Effector CD4-positive, alpha-beta T cell (primary cell): ENCODE results near the gene TNNI3.

Source experiments
- DNase-seq: peaks from one replicate; pipeline ENCODE4 v3.0.0-alpha.2; 2020

Gene TNNI3

DNA sequence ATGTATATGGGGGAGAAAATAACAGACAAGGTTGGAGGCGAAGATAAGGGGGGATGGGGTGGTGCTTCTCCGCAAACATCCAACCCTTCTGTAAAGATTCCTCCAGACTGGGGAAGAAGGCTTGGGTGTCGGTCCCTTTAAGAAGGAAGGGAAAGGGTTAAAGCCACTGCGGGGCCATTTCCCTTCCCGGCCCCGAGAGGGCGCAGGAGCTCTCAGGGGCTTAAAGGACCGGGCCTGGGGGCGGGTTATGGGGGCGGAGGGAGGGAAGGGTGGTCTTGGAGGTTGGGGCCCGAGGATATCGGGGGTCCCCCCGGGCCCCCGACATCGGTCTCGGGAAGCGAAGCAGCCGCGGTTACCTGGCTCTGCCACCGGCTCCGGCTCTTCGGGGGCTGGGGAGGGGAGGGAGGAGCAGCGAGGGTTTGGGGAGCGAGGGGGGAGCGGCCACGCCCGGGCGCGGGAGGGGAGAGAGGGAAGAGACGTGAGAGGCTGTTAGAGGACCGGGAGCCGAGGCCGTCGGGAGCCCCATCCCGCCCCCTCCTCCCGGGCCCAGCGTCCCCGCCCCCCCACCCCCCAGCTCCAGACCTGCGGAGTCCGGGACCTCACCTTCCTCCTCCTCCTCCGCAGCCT lies 11.3 kb downstream of the TNNI3 start:
- no peak for DNase-seq

- no peak for DNase-seq
These were observed 12.3 kb downstream of the TNNI3 start for GRCh38 chr19:55145232-55145631.

- no peak for DNase-seq
These were observed 15.8 kb downstream of the TNNI3 start for GRCh38 chr19:55141696-55142095.

- DNase-seq = no peak
These were observed 19.6 kb downstream of the TNNI3 start for GRCh38 chr19:55137915-55138314.

DNA sequence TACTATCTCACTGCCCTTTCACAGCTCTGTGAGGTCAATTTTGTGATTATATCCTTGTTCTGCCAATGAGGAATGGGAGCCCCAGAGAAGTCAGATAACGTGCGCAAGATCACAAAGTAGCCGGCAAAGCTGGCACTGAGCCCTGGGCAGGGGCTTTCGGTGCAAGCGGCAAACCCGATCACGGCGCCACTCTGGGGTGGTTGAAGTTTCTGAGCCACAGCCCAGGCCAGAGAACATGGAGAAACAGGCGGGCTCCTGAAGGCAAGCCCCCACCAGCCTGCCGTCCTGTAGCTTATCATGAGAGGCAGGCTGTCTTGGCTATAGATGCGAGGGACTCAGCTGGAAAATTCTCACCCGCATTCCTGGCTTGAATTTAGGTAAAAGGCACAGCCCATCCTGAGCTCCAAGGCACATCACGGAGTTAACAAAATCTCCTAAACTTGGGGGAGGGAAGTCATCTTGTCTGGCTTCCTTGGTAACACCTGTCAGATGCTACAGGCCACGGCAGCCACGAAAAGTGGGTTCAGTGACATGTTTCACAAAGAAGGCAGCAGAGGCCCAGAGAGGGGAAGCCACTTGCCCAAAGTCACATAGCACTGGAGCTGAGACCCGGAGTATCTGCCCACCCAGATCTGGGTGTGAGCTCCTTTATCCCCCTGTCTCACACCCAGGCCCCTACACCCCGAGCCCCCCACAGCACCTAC lies 21.0 kb downstream of the TNNI3 start:
- no peak for DNase-seq

DNA sequence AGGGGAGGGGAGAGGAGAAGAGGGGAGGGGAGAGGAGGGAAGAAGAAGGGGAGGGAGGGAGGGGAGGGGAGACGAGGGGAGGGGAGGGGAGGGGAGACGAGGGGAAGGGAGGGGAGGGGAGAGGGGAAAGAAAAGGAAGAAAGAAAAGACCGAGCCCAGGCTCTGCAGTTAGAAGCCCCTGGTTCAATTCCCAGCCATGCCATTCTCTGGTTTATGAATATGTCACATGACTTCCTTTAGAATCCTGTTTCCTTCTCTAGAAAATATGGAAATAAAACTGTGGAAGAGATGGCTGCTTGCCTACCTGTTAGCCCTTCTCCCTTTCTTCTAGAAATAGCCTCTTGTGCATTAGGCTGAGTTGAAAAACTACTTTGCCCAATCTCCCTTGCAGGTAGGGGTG lies 22.8 kb downstream of the TNNI3 start:
- no peak for DNase-seq

DNA sequence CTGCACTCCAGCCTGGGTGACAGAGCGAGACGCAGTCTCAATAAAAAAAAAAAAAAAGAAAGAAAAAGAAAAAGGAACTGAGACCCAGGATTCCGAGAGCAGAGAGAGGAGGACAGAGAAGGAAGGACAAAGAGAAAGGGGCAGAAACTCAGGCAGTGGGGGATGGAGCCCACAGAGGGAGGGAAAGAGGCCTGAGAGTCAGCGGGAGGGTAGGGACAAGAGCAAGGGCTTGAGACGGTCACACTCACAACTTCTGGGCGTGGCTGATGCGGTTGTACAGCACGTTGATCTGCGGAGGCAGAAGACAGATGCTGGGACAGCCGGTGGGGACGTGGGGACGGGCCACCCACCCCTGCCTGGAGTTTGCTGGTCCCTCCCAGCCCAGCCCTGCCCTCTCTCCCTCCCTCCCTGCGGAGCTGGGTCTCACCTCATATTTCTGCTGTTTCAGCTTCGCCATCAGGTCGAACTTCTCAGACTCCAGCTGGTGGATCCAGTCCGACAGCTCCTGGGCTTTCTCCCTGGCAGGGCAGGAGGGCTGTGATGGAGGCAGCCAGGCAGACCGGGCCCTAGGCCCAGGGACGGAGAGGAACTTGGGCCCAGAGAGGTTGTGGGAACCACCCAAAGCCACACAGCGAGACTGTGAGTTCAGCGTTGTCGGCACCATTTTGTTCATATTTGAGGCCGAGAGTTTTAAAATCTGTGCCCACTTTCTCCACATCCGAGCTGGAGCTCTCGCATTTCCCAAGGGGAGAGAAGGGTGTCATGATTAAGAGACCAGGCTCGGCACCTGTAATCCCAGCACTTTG lies 23.7 kb downstream of the TNNI3 start:
- DNase-seq = no peak

GRCh38 chr19:55132453-55133129 lies 24.9 kb downstream of the TNNI3 start:
- no peak for DNase-seq

DNA sequence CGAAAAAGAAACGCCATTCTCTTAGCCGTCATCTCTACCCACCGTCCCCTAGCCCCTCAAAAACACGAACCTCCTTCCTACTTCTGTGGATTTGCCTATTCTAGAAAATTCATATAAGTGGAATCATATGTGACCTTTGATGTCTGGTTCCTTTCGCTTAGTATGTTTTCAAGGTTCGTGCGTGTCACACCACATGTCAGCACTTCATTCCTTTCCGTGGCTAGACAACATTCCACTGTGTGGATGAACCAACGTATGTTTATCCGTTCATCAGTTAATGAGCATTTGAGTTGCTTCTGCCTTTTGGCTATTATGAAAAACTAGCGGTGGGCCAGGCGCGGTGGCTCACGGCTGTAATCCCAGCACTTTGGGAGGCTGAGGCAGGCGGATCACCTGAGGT lies 26.1 kb downstream of the TNNI3 start:
- DNase-seq = no peak

- DNase-seq = no peak
These were observed 38.5 kb downstream of the TNNI3 start for GRCh38 chr19:55119053-55119452.

- no peak for DNase-seq
These were observed 39.0 kb downstream of the TNNI3 start for GRCh38 chr19:55118401-55118991.

DNA sequence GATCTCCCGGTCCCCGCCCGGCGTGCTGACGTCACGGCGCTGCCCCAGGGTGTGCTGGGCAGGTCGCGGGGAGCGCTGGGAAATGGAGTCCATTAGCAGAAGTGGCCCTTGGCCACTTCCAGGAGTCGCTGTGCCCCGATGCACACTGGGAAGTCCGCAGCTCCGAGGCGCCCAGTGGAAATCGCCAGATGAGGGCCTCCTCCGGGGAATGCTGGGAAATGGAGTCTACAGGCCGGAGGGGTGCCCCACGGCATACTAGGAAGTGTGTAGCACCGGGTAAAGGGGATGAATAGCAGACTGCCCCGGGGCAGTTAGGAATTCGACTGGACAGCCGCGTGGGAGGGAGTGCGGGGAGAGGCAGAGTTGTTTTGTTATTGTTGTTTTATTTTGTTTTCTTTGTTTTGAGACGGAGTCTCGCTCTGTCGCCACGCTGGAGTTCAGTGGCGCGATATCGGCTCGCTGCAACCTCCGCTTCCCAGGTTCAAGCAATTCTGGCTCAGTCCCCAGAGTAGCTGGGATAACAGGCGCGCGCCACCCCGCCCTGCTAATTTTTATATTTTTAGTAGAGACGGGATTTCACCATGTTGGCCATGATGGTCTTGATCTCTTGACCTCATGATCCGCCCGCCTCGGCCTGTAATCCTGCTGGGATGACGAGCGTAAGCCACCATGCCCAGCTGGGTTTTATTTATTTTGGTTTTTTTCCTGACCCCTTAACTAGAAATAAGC lies 39.7 kb downstream of the TNNI3 start:
- DNase-seq = peak; percentile 94

GRCh38 chr19:55116859-55117662 lies 40.5 kb downstream of the TNNI3 start, which contains the start of gene PPP1R12C:
PPP1R12C (minus strand) TSS chr19:55117637; CDS start chr19:55117543, 94 bp downstream.
- DNase-seq = no peak

DNA sequence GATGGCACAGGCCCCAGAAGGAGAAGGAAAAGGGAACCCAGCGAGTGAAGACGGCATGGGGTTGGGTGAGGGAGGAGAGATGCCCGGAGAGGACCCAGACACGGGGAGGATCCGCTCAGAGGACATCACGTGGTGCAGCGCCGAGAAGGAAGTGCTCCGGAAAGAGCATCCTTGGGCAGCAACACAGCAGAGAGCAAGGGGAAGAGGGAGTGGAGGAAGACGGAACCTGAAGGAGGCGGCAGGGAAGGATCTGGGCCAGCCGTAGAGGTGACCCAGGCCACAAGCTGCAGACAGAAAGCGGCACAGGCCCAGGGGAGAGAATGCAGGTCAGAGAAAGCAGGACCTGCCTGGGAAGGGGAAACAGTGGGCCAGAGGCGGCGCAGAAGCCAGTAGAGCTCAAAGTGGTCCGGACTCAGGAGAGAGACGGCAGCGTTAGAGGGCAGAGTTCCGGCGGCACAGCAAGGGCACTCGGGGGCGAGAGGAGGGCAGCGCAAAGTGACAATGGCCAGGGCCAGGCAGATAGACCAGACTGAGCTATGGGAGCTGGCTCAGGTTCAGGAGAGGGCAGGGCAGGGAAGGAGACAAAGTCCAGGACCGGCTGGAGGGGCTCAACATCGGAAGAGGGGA lies 41.2 kb downstream of the TNNI3 start:
- peak; percentile 34 for DNase-seq

DNA sequence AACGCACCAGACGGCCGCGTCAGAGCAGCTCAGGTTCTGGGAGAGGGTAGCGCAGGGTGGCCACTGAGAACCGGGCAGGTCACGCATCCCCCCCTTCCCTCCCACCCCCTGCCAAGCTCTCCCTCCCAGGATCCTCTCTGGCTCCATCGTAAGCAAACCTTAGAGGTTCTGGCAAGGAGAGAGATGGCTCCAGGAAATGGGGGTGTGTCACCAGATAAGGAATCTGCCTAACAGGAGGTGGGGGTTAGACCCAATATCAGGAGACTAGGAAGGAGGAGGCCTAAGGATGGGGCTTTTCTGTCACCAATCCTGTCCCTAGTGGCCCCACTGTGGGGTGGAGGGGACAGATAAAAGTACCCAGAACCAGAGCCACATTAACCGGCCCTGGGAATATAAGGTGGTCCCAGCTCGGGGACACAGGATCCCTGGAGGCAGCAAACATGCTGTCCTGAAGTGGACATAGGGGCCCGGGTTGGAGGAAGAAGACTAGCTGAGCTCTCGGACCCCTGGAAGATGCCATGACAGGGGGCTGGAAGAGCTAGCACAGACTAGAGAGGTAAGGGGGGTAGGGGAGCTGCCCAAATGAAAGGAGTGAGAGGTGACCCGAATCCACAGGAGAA lies 42.0 kb downstream of the TNNI3 start:
- no peak for DNase-seq

GRCh38 chr19:55114566-55115145 lies 42.9 kb downstream of the TNNI3 start:
- no peak for DNase-seq

- DNase-seq = no peak
These were observed 43.9 kb downstream of the TNNI3 start for GRCh38 chr19:55113570-55114039.

DNA sequence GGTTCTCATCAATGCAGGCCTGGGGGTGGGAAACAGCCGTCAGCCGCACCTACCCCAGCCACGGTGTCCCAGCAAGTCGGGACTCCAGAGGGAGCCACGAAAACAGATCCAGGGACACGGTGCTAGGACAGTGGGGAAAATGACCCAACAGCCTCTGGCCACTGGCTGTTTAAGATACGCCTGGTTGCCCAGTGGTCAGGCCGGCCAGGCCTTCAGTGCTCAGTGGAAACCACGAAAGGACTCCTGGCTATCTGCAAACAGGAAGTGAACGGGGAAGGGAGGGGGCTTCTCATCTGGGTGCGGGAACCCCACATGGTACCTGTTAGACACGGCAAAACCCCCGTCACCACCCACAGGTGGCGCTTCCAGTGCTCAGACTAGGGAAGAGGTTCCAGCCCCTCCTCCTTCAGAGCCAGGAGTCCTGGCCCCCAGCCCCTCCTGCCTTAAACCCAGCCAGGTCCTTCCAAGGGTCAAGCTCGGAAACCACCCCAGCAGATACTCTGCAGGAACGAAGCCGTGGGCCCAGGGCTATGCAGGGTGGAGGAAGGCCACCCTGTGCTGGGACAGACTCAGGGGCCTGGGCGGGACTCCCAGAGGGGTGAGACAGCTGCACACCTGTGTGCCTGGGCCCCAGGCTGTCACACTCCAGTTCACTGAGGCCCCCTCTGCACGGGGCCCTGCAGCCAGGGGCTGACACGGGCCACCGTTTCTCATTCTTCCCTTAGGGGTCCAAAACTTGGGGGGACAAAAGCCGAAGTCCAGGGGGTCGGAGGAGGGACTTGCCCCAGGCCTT lies 44.6 kb downstream of the TNNI3 start:
- no peak for DNase-seq

DNA sequence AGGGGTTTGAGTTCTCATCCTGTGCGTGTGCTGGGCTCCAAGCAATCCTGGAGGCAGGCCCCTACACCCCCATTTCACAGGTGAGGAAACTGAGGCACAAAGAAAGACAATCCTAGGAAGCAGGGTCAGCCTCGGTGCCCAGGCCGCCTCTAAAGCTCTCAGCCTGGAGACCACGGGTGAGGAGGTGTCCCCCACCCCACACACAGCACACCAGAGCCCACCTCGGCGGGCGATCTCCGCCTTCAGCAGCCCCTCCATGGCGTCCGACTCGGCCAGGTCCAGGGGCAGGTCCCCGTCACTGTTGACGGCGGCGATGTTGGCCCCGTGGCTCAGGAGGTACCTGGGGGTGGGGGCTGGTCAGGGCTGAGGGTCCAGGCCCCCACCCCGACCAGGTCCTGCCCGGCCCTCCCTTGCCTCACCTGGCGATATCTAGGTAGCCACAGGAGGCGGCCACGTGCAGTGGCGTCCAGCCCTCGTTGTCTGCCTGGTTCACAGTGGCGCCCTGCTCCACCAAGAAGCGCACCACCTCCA lies 45.2 kb downstream of the TNNI3 start:
- no peak for DNase-seq
